HCT116 (cell line): ENCODE results near the gene ZNRF3. TPM values are rescaled to one million over a fixed set of nuclear protein-coding genes. Genes with fewer than 3 reads are reported as not detected.

Experiments
- ATAC-seq: fragments of 200-7000 bp; cut with Tn5 transposase; 2 replicates; pipeline ENCODE4 v1.9.1; 2020; ENCODE audit warnings: mild to moderate bottlenecking, moderate library complexity
- BruUV-seq: library from RNA; stranded (reverse); fragments of 400-500 nt; replicated peaks from 2 replicates; lab custom pipeline; 2021; lab: Mats Ljungman, UMichigan
- CTCF ChIA-PET: fragments of 300-600 bp; sonication (Branson Sonifier 250); formaldehyde crosslinking; loops from one replicate; lab custom pipeline; 2021; ENCODE audit warnings: antibody characterized with exemption; lab: Charles Lee
- POLR2A ChIA-PET: fragments of 300-600, 350-600 bp; sonication (Branson Sonifier 250); formaldehyde crosslinking; loops from one replicate; lab custom pipeline; 2021; ENCODE audit warnings: antibody characterized with exemption; lab: Charles Lee
- RAD21 ChIA-PET, 2 experiments: fragments of 300-600 bp; sonication (Branson Sonifier 250); formaldehyde crosslinking; loops; one replicate each; lab custom pipeline; 2023; ENCODE audit warnings: low total read pairs in 2 of 2; ENCODE audit not compliant: uncharacterized antibody in 2 of 2, unreplicated experiment in 2 of 2, low non-redundant PET in 1 of 2; lab: Charles Lee
- DNase-seq: peaks from one replicate; pipeline ENCODE4 v3.0.0-alpha.2; 2010; ENCODE audit warnings: low read depth, low spot score
- H2AFZ ChIP-seq: fragments of 200-600 bp; shearing (Covaris generic), sonication (generic); 2 replicates; pipeline ENCODE4 v1.6.1; 2017; ENCODE audit warnings: low read depth, mixed run types, mixed read lengths, antibody characterized with exemption, low read length; ENCODE audit not compliant: poor library complexity, severe bottlenecking
- H3K27ac ChIP-seq: 2 replicates; pipeline ENCODE4 v1.5.1; 2012; ENCODE audit warnings: low read depth, low read length
- H3K27me3 ChIP-seq: fragments of 200-600 bp; sonication (generic); 2 replicates; pipeline ENCODE4 v1.6.1; 2016; ENCODE audit warnings: mixed run types, low read length, mixed read lengths; ENCODE audit not compliant: insufficient read depth
- H3K36me3 ChIP-seq, 2 experiments: fragments of 200-500 bp in 1 of 2; fragments of 200-600 bp in 1 of 2; sonication (Bioruptor generic) in 1 of 2; sonication (generic) in 1 of 2; 2 replicates each; pipeline versions ENCODE4 v1.5.1 to v1.6.1; 2014 to 2016; ENCODE audit warnings: low read length in 2 of 2, inconsistent platforms in 1 of 2, mixed read lengths in 1 of 2, mixed run types in 1 of 2; ENCODE audit not compliant: insufficient read depth in 2 of 2, control insufficient read depth in 1 of 2
- H3K4me1 ChIP-seq, 2 experiments: fragments of 200-600 bp in 1 of 2; sonication (generic) in 1 of 2; 2 replicates each; pipeline versions ENCODE4 v1.5.1 to v1.6.1; 2012 to 2017; ENCODE audit warnings: low read length in 2 of 2, inconsistent platforms in 1 of 2, mild to moderate bottlenecking in 1 of 2, mixed read lengths in 1 of 2, mixed run types in 1 of 2, moderate library complexity in 1 of 2; ENCODE audit not compliant: insufficient read depth in 2 of 2, control insufficient read depth in 1 of 2
- H3K4me2 ChIP-seq: fragments of 200-600 bp; sonication (generic); 2 replicates; pipeline ENCODE4 v1.6.1; 2017; ENCODE audit warnings: mixed run types, low read length, mixed read lengths
- H3K4me3 ChIP-seq, 2 experiments: fragments of 200-600 bp in 1 of 2; sonication (generic) in 1 of 2; replicated peaks in 1 of 2; 2 replicates each; pipeline ENCODE4 v1.5.1; 2011 to 2016; ENCODE audit warnings: low read length in 2 of 2, control low read depth in 1 of 2, low read depth in 1 of 2, mild to moderate bottlenecking in 1 of 2, mixed read lengths in 1 of 2, mixed run types in 1 of 2
- H3K79me2 ChIP-seq: fragments of 200-600 bp; sonication (generic); 2 replicates; pipeline ENCODE4 v1.6.1; 2017; ENCODE audit warnings: mild to moderate bottlenecking, mixed run types, low read length, moderate library complexity, mixed read lengths; ENCODE audit not compliant: insufficient read depth
- H3K9ac ChIP-seq: fragments of 200-600 bp; sonication (generic); 2 replicates; pipeline ENCODE4 v1.6.1; 2016; ENCODE audit warnings: low read length, mixed read lengths
- H3K9me2 ChIP-seq: fragments of 200-600 bp; sonication (generic), shearing (Covaris generic); 2 replicates; pipeline ENCODE4 v1.6.1; 2017; ENCODE audit warnings: mixed run types, mild to moderate bottlenecking, moderate library complexity; ENCODE audit not compliant: insufficient read depth
- H3K9me3 ChIP-seq, 2 experiments: fragments of 200-500 bp in 1 of 2; fragments of 200-600 bp in 1 of 2; sonication (Bioruptor generic) in 1 of 2; sonication (generic) in 1 of 2; 2 replicates each; pipeline ENCODE4 v1.6.1; 2014 to 2017; ENCODE audit warnings: low read length in 2 of 2, mixed read lengths in 2 of 2, inconsistent platforms in 1 of 2, low read depth in 1 of 2, mild to moderate bottlenecking in 1 of 2, mixed run types in 1 of 2, moderate library complexity in 1 of 2; ENCODE audit not compliant: control insufficient read depth in 1 of 2, insufficient read depth in 1 of 2
- H4K20me1 ChIP-seq: fragments of 200-600 bp; sonication (generic), shearing (Covaris generic); 2 replicates; pipeline ENCODE4 v1.6.1; 2017; ENCODE audit warnings: mixed run types, mild to moderate bottlenecking, moderate library complexity; ENCODE audit not compliant: insufficient read depth
- CBX3 ChIP-seq: IDR thresholded peaks from 2 replicates; pipeline ENCODE4 v1.6.1; 2012; ENCODE audit warnings: low read depth
- CEBPB ChIP-seq: IDR thresholded peaks from 2 replicates; pipeline ENCODE4 v1.6.1; 2012; ENCODE audit warnings: low read depth
- ELF1 ChIP-seq: IDR thresholded peaks from 2 replicates; pipeline ENCODE4 v1.6.1; 2012; ENCODE audit warnings: low read depth, borderline replicate concordance
- EZH2 ChIP-seq: fragments of 200-600 bp; sonication (generic); IDR thresholded peaks from 2 replicates; pipeline ENCODE4 v1.6.1; 2017; ENCODE audit warnings: antibody characterized with exemption, mixed run types
- FOSL1 ChIP-seq: IDR thresholded peaks from 2 replicates; pipeline ENCODE4 v1.6.1; 2012; ENCODE audit warnings: low read depth
- POLR2A ChIP-seq: IDR thresholded peaks from 2 replicates; pipeline ENCODE4 v1.7.0; 2011; ENCODE audit warnings: borderline replicate concordance; ENCODE audit not compliant: insufficient read depth, insufficient read length; ENCODE audit errors: extremely low read depth
- POLR2AphosphoS5 ChIP-seq: IDR thresholded peaks from 2 replicates; pipeline ENCODE4 v1.6.1; 2011; ENCODE audit warnings: mild to moderate bottlenecking, low read depth, low read length, moderate library complexity
- RAD21 ChIP-seq: IDR thresholded peaks from 2 replicates; pipeline ENCODE4 v1.6.1; 2012; ENCODE audit warnings: low read depth, mild to moderate bottlenecking
- SRF ChIP-seq: IDR thresholded peaks from 2 replicates; pipeline ENCODE4 v1.6.1; 2012; ENCODE audit warnings: low read depth
- TCF7L2 ChIP-seq: IDR thresholded peaks from 2 replicates; pipeline ENCODE4 v1.7.0; 2011; ENCODE audit warnings: borderline replicate concordance, inconsistent platforms; ENCODE audit not compliant: insufficient read depth, insufficient read length; ENCODE audit errors: extremely low read depth
- ZBTB33 ChIP-seq: IDR thresholded peaks from 2 replicates; pipeline ENCODE4 v1.6.1; 2011; ENCODE audit warnings: mild to moderate bottlenecking, low read length, moderate library complexity; ENCODE audit not compliant: insufficient replicate concordance; ENCODE audit errors: extremely low read depth
- ZFX ChIP-seq: fragments of 450-650 bp; IDR thresholded peaks from 2 replicates; pipeline ENCODE4 v1.6.1; 2017
- ZNF274 ChIP-seq: fragments of 200-500 bp; sonication (Bioruptor generic); IDR thresholded peaks from 2 replicates; pipeline ENCODE4 v1.6.1; 2014; ENCODE audit warnings: mild to moderate bottlenecking, low read depth, low read length, inconsistent platforms
- intact Hi-C: fragments of 100-400 bp; cut with micrococcal nuclease; formaldehyde crosslinking; loops from 2 replicates; pipeline ENCODE4 v1.10.0; 2022
- total RNA-seq: library from RNA; stranded (reverse); gene quantifications from one replicate; pipeline ENCODE4 v1.2.1, GENCODE V29; 2021; ENCODE audit not compliant: unreplicated experiment

Gene ZNRF3
- total RNA-seq, 1 experiment from 2014 or later = 12.2 TPM

GRCh38 chr22:29069463-29069862, 186.1 kb downstream of the ZNRF3 start:
- Histone ChIP-seq H3K9me2 (no peaks in the 10 kb centered on the region), H3K4me3 (no peak overlapping the region), H3K27ac (no peak overlapping the region), H2AFZ (no peak overlapping the region), H3K79me2 (no peaks in the 10 kb centered on the region), H3K27me3 (no peaks in the 10 kb centered on the region), H3K9ac (no peak overlapping the region), H4K20me1 (no peaks in the 10 kb centered on the region), H3K9me3 (no peaks in the 10 kb centered on the region), H3K4me2 (no peak overlapping the region), H3K4me1 (peaks cover 11 to 32% of the 10 kb centered on the region in 2 experiments), H3K36me3 (no peaks in the 10 kb centered on the region)
- no TSS peak for BruUV-seq
- ChIA-PET RAD21 (no interaction called here), CTCF (interaction anchor here (1.0 kb wide), 1 partner anchor 85 kb away, joined by 3 read pairs; no protein-coding TSS in a partner anchor), POLR2A (no interaction called here)
- DNase-seq (no peak), ATAC-seq (no peak)
- intact Hi-C loops = no loop called here
- TF ChIP-seq RAD21 (no peak), FOSL1 (no peak), ZNF274 (no peak), CEBPB (no peak), TCF7L2 (no peak), ZBTB33 (no peak), ELF1 (no peak), SRF (no peak), CBX3 (no peak), POLR2AphosphoS5 (no peak), ZFX (no peak), EZH2 (no peak), POLR2A (no peak)
